Ishikawa (cell line): ENCODE data around the gene ATP5F1D.

Experiments used
- CEBPB ChIP-seq: IDR thresholded peaks from 2 replicates; pipeline ENCODE4 v1.6.1; 2012
- CREB1 ChIP-seq: IDR thresholded peaks from 2 replicates; pipeline ENCODE4 v1.6.1; 2012; ENCODE audit warnings: low read depth
- EGR1 ChIP-seq: IDR thresholded peaks from 2 replicates; pipeline ENCODE4 v1.6.1; 2012
- EP300 ChIP-seq: IDR thresholded peaks from 2 replicates; pipeline ENCODE4 v1.6.1; 2012; ENCODE audit warnings: borderline replicate concordance
- FOXM1 ChIP-seq: IDR thresholded peaks from 2 replicates; pipeline ENCODE4 v1.6.1; 2012; ENCODE audit warnings: low read depth, borderline replicate concordance
- MAX ChIP-seq: IDR thresholded peaks from 2 replicates; pipeline ENCODE4 v1.6.1; 2012
- NFIC ChIP-seq: IDR thresholded peaks from 2 replicates; pipeline ENCODE4 v1.6.1; 2012
- RAD21 ChIP-seq: IDR thresholded peaks from 2 replicates; pipeline ENCODE4 v1.6.1; 2012; ENCODE audit warnings: low read depth
- REST ChIP-seq: IDR thresholded peaks from 2 replicates; pipeline ENCODE4 v1.6.1; 2012; ENCODE audit warnings: low read depth, mild to moderate bottlenecking
- TAF1 ChIP-seq: IDR thresholded peaks from 2 replicates; pipeline ENCODE4 v1.6.1; 2012; ENCODE audit warnings: low read depth, mild to moderate bottlenecking
- TCF12 ChIP-seq: IDR thresholded peaks from 2 replicates; pipeline ENCODE4 v1.6.1; 2012; ENCODE audit warnings: low read depth
- TEAD4 ChIP-seq: IDR thresholded peaks from 2 replicates; pipeline ENCODE4 v1.6.1; 2012
- YY1 ChIP-seq: IDR thresholded peaks from 2 replicates; pipeline ENCODE4 v1.6.1; 2012; ENCODE audit warnings: low read depth
- ZBTB7A ChIP-seq: IDR thresholded peaks from 2 replicates; pipeline ENCODE4 v1.6.1; 2012; ENCODE audit warnings: low read depth
- TF ChIP-seq, protein P1 (sequence below): IDR thresholded peaks from 2 replicates; pipeline ENCODE4 v1.6.1; 2012

The ATP5F1D gene

GRCh38 chr19:1277061-1277460 lies 35.5 kb downstream of the ATP5F1D start:
- TF ChIP-seq REST (0 out of 2 replicates have a peak, but pooled peaks have one; percentile 14), TAF1 (no peak)

GRCh38 chr19:1278074-1278473 lies 36.5 kb downstream of the ATP5F1D start:
- TF ChIP-seq EP300 (no peak), ZBTB7A (no peak), FOXM1 (no peak), NFIC (no peak), TAF1 (no peak), TCF12 (no peak), EGR1 (no peak), CREB1 (no peak), TEAD4 (no peak), MAX (no peak), CEBPB (no peak), REST (no peak), YY1 (no peak)
- TF ChIP-seq, protein P1, sequence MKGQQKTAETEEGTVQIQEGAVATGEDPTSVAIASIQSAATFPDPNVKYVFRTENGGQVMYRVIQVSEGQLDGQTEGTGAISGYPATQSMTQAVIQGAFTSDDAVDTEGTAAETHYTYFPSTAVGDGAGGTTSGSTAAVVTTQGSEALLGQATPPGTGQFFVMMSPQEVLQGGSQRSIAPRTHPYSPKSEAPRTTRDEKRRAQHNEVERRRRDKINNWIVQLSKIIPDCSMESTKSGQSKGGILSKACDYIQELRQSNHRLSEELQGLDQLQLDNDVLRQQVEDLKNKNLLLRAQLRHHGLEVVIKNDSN = no peak

DNA sequence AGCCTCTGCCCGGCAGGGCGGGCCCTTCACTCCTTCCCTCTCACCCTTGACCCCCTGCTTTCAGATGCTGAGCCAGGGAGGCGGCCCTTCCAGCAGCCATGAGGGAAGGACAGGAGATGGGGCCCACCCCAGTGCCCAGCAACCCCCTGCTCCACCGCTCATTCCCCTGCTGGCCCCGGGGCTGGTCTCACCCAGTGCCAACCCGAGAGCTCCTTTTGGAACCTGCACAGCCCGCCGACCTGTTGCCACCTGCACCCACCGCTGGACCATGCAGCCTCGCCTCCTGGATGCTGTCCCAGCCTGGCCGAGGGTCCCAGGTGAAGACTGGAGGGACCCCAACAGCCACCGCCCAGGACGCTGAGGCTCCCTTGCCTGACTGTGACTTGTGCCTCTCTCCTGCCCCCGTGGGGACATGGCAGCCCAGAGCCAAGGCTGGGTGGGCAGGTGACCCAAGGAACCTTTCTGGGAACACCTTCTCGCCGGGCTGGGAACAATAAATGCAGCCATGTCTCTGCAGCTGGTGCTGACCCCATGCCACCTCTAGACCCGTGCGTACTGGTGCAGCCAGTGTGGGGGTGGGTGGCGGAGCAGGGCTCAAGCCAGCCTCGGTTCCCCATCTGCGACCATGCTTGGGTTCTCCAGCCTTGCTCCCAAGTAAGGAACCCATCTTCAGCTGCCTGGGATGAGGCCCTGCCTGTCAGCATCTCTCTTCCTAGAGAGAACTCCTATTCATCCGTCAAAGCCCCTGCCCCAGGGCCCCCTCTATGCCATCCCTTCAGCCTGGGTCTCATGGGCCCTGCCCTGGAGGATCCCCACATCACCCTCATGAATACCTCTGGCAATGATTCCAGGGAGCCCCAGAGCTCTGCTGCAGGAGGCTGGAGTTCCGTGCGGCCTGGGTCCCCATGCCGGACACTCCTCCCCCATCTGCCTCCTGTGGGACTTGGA lies 37.4 kb downstream of the ATP5F1D start:
- no peak for TF ChIP-seq EP300
- no peak for TF ChIP-seq NFIC
- no peak for TF ChIP-seq MAX

DNA sequence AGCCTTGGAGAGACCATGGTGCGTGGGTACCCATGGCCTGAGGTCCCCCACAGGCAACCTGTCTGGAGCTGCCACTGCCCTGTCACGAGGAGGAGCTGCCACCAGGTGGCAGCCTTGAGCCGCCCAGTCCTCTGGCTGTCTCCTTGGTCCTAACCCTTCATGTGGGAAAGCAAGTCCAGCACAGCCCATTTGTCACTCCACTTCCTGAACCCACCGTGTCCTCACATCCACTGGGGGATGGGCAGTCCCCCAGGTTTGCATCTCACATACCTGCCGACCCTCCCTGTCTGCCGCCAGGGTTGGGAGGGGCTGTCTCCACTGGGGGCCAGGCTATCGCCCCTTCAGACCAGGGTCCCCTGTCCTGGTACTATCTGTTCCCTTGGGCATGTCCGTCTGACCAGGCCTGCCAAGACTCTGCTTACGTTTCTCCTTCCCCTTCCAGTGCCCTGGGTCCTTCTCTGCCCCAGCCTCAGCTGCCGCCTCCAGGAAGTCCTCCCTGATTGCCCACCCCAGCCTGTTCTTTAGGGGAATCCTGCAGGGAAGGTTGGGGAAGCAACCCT lies 38.3 kb downstream of the ATP5F1D start:
- TF ChIP-seq RAD21 = peak; percentile 91
- TF ChIP-seq ZBTB7A = no peak
- TF ChIP-seq REST = no peak
- TF ChIP-seq CEBPB = no peak
- TF ChIP-seq NFIC = no peak
- TF ChIP-seq EGR1 = no peak
- no peak for TF ChIP-seq TCF12
- no peak for TF ChIP-seq FOXM1
- TF ChIP-seq MAX = peak; percentile 30; the same call in 1 of the 2 replicates
- TF ChIP-seq EP300 = no peak
- no peak for TF ChIP-seq TEAD4
- TF ChIP-seq YY1 = no peak
- TF ChIP-seq, protein P1 = 0 out of 2 replicates have a peak, but pooled peaks have one; percentile 10
- TF ChIP-seq CREB1 = no peak
- TF ChIP-seq TAF1 = no peak
